ENCODE measurements around the gene HDAC4. TPM values are rescaled to one million over a fixed set of nuclear protein-coding genes. Genes with fewer than 3 reads are reported as not detected.

Gene HDAC4
- total RNA-seq, 1 experiment from 2014 or later: 44.4 TPM

DNA sequence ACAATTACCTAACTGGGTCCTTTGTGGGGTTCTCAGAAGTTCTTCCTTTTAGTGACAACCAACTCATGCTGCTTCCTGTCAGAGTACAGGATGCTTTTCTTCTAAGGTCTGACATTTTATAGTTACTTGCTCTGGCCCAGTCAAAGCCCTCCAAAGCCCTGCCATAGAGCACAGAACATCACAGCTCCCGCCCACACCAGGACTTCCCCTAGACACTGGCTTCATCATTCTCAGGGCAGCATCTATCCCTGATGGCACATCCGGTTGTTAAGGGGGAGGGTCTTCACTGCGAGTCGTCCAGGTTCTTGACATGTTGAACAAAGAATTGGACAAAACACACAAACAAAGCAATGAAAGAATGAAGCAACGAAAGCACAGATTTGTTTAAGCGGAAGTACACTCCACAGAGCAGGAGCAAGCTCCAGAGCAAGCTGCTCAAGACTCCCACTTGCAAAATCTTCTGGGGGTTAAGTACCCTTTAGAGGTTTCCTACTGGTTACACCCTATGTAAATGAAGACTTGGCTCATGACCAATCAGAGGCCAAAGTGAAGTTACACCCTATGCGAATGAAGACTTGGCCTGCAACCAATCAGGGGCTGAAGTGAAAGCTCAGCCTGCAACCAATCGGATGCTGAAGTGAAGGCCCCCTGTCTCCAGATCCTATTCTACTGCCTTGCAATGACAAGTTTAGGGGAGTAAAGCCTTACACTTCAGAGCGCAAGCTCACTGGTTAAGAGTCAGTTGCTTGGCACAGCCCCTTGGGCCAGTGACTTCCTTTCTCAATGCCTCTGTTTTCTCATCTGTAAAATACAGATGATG, 79.0 kb downstream of the HDAC4 start:
- TF ChIP-seq NFYB (CRISPR knock-in tag; conservative IDR thresholded peaks at IDR 0.05; ENCODE audit: low read depth) (0 out of 2 replicates have a peak, but pooled peaks have one; percentile 15), KAT7 (CRISPR knock-in tag; IDR thresholded peaks at IDR 0.05; ENCODE audit: borderline replicate concordance) (no peak)
- POLR2A ChIA-PET: no interaction called here
- Mint-ChIP-seq H3K4me1 (peaks cover 31% of the 10 kb centered on the region), H3K27me3 (ENCODE audit: low read depth) (no peaks in the 10 kb centered on the region), H3K36me3 (peaks cover 9% of the 10 kb centered on the region), H3K4me3 (no peak overlapping the region), H3K9me3 (no peaks in the 10 kb centered on the region), H3K27ac (no peak overlapping the region)
- no peak for ATAC-seq
- CTCF ChIA-PET: interaction anchor here (0.7 to 0.8 kb wide), 2 partner anchors 26 to 216 kb away, joined by 3 read pairs; no protein-coding TSS in a partner anchor
- DNase-seq (ENCODE audit: low spot score): no peak

DNA sequence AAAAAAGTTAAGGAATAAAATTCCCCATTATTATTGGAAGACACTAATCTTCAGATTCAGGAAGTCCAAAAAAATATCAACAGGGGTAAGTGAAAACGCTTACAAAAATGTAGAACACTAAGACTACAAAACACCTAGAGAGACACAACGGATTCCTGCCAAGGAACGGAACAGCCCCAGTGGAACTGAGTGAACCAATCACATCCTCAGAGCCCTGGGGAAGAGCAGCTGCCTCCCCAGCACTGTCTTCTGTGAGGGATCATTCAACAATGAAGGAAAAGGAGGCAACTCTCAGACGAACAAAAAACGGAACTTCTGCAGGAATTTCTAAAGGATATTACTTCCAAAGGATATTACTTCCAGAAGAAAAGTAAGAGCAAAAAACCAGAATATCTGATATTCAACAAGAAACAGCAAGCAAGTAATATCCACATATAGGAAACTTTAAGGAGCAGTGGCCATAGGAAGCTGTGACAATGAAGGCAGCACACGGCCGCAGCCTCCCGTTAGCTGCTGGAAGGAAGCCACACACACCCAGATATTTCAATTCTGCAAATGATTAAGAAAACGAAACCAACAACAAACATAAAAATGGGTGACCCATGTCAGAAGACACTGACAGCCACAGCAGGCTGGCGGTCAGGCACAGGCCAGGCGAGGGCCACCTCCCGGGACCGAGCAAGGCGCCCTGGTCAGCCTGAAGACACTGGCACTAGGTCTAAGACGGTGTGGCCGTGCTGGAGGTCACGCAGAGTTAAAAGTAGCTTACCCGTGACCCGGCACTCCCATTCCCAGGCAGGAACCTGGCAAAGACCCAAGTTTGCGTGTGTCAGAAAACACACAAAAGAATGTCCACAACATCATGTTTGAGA, 81.8 kb downstream of the HDAC4 start:
- DNase-seq (ENCODE audit: low spot score) (no peak), ATAC-seq (no peak)
- peaks cover 29% of the 10 kb centered on the region for H3K36me3 Mint-ChIP-seq
- H3K4me3 Mint-ChIP-seq: no peak overlapping the region
- peak overlapping the region; percentile 25; the same call in 1 of the 2 replicates for H3K27ac Mint-ChIP-seq
- TF ChIP-seq FOXK1 (CRISPR knock-in tag; IDR thresholded peaks at IDR 0.05) (no peak), ATF1 (CRISPR knock-in tag; IDR thresholded peaks at IDR 0.05) (no peak), IRF2 (CRISPR knock-in tag; IDR thresholded peaks at IDR 0.05; ENCODE audit: borderline replicate concordance, low read depth) (no peak), NFYB (CRISPR knock-in tag; conservative IDR thresholded peaks at IDR 0.05; ENCODE audit: low read depth) (no peak)
- TF ChIP-seq, protein P1, sequence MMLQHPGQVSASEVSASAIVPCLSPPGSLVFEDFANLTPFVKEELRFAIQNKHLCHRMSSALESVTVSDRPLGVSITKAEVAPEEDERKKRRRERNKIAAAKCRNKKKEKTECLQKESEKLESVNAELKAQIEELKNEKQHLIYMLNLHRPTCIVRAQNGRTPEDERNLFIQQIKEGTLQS (CRISPR knock-in tag; conservative IDR thresholded peaks at IDR 0.05): no peak
- TF ChIP-seq, protein P2, sequence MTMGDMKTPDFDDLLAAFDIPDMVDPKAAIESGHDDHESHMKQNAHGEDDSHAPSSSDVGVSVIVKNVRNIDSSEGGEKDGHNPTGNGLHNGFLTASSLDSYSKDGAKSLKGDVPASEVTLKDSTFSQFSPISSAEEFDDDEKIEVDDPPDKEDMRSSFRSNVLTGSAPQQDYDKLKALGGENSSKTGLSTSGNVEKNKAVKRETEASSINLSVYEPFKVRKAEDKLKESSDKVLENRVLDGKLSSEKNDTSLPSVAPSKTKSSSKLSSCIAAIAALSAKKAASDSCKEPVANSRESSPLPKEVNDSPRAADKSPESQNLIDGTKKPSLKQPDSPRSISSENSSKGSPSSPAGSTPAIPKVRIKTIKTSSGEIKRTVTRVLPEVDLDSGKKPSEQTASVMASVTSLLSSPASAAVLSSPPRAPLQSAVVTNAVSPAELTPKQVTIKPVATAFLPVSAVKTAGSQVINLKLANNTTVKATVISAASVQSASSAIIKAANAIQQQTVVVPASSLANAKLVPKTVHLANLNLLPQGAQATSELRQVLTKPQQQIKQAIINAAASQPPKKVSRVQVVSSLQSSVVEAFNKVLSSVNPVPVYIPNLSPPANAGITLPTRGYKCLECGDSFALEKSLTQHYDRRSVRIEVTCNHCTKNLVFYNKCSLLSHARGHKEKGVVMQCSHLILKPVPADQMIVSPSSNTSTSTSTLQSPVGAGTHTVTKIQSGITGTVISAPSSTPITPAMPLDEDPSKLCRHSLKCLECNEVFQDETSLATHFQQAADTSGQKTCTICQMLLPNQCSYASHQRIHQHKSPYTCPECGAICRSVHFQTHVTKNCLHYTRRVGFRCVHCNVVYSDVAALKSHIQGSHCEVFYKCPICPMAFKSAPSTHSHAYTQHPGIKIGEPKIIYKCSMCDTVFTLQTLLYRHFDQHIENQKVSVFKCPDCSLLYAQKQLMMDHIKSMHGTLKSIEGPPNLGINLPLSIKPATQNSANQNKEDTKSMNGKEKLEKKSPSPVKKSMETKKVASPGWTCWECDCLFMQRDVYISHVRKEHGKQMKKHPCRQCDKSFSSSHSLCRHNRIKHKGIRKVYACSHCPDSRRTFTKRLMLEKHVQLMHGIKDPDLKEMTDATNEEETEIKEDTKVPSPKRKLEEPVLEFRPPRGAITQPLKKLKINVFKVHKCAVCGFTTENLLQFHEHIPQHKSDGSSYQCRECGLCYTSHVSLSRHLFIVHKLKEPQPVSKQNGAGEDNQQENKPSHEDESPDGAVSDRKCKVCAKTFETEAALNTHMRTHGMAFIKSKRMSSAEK (CRISPR knock-in tag; IDR thresholded peaks at IDR 0.05; ENCODE audit: borderline replicate concordance): no peak
- TF ChIP-seq, protein P3, sequence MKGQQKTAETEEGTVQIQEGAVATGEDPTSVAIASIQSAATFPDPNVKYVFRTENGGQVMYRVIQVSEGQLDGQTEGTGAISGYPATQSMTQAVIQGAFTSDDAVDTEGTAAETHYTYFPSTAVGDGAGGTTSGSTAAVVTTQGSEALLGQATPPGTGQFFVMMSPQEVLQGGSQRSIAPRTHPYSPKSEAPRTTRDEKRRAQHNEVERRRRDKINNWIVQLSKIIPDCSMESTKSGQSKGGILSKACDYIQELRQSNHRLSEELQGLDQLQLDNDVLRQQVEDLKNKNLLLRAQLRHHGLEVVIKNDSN (CRISPR knock-in tag; IDR thresholded peaks at IDR 0.05): no peak
- ChIA-PET POLR2A (no interaction called here), CTCF (interaction anchor here (0.8 kb wide), 1 partner anchor 175 kb away, joined by 3 read pairs; no protein-coding TSS in a partner anchor)
- H3K27me3 Mint-ChIP-seq (ENCODE audit: low read depth): no peaks in the 10 kb centered on the region
- peaks cover 21% of the 10 kb centered on the region for H3K9me3 Mint-ChIP-seq
- peaks cover 19% of the 10 kb centered on the region for H3K4me1 Mint-ChIP-seq

DNA sequence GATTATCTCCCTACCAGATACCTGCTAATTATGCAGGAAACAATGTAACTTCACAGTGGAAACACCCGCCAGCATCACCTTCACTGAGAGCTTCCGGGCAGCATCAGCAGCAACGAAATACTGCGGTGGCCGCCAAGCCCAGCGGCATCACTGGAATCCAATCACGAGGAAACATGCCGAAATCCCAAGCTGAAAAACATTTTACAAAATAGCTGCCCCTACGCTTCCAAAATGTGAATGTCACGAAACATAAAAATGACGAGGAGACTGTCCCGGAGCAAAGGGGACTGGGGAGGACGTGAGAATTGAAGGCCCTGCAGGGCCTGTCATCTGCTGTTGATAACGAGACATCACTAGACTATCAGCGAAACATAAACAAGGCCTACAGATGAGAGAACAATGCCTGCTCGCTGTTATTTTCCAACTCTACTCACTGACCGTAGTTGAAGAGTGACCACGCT, 82.6 kb downstream of the HDAC4 start:
- ChIA-PET CTCF (no interaction called here), POLR2A (no interaction called here)
- H3K9me3 Mint-ChIP-seq: peaks cover 23% of the 10 kb centered on the region
- TF ChIP-seq RORB (CRISPR knock-in tag; IDR thresholded peaks at IDR 0.05): no peak
- H3K27me3 Mint-ChIP-seq (ENCODE audit: low read depth): no peaks in the 10 kb centered on the region
- ATAC-seq (no peak), DNase-seq (ENCODE audit: low spot score) (no peak)
- no peak overlapping the region for H3K4me3 Mint-ChIP-seq
- H3K36me3 Mint-ChIP-seq: peaks cover 35% of the 10 kb centered on the region
- peaks cover 18% of the 10 kb centered on the region for H3K4me1 Mint-ChIP-seq
- H3K27ac Mint-ChIP-seq: no peak overlapping the region

All from WTC11 (cell line).